Natural killer cell (primary cell): ENCODE data around the gene GNL3. TPM values are rescaled to one million over a fixed set of nuclear protein-coding genes. Genes with fewer than 3 reads are reported as not detected.

Experiments
- ATAC-seq, 3 donors: fragments of 150-1000 bp in 2 of 3; fragments of 200-7000 bp in 1 of 3; cut with Tn5 transposase; 1 replicate in 1 of 3; 2 replicates in 2 of 3; pipeline ENCODE4 v1.10.0; 2021; ENCODE audit warnings: mild to moderate bottlenecking in 2 of 3, moderate library complexity in 2 of 3
- DNase-seq, 2 donors: peaks; one replicate each; pipeline versions ENCODE4 v3.0.0 to v3.0.0-alpha.2; 2013 to 2021; ENCODE audit warnings: mixed read lengths in 1 of 2
- H3K27ac ChIP-seq: one replicate; pipeline ENCODE4 v1.5.1; 2013; ENCODE audit warnings: mild to moderate bottlenecking, low read length
- H3K27me3 ChIP-seq: one replicate; pipeline ENCODE4 v1.6.1; 2013; ENCODE audit warnings: low read length; ENCODE audit not compliant: control insufficient read depth, insufficient read depth
- H3K36me3 ChIP-seq: one replicate; pipeline ENCODE4 v1.6.1; 2013; ENCODE audit warnings: low read length; ENCODE audit not compliant: control insufficient read depth, insufficient read depth
- H3K4me1 ChIP-seq: one replicate; pipeline ENCODE4 v1.6.1; 2013; ENCODE audit warnings: low read length; ENCODE audit not compliant: control insufficient read depth, insufficient read depth
- H3K4me3 ChIP-seq: one replicate; pipeline ENCODE4 v1.5.1; 2013; ENCODE audit warnings: low read length
- H3K9me3 ChIP-seq: one replicate; pipeline ENCODE4 v1.6.1; 2013; ENCODE audit warnings: low read length; ENCODE audit not compliant: control insufficient read depth, insufficient read depth
- H3K27ac Mint-ChIP-seq, 2 donors: one replicate each; pipeline ENCODE4 v1.8.0; 2022; ENCODE audit warnings: mild to moderate bottlenecking in 2 of 2, mixed read lengths in 2 of 2, moderate library complexity in 1 of 2
- H3K27me3 Mint-ChIP-seq, 2 donors: one replicate each; pipeline ENCODE4 v1.8.0; 2022; ENCODE audit warnings: low read depth in 2 of 2, mixed read lengths in 2 of 2
- H3K36me3 Mint-ChIP-seq: one replicate; pipeline ENCODE4 v1.8.0; 2022; ENCODE audit warnings: mixed read lengths
- H3K4me1 Mint-ChIP-seq, 2 donors: one replicate each; pipeline ENCODE4 v1.8.0; 2022; ENCODE audit warnings: mixed read lengths in 2 of 2
- H3K4me3 Mint-ChIP-seq: one replicate; pipeline ENCODE4 v1.8.0; 2022; ENCODE audit warnings: mild to moderate bottlenecking, moderate library complexity, mixed read lengths
- H3K9me3 Mint-ChIP-seq, 2 donors: one replicate each; pipeline ENCODE4 v1.8.0; 2022; ENCODE audit warnings: mixed read lengths in 2 of 2
- CTCF ChIP-seq: fragments of 200-600 bp; IDR thresholded peaks from one replicate; pipeline ENCODE4 v1.8.0; 2022; ENCODE audit warnings: antibody characterized with exemption
- WGBS: methylation state at CpG from one replicate; pipeline ENCODE4 v1.1.7; 2013; ENCODE audit warnings: missing lambda C conversion rate; ENCODE audit not compliant: insufficient coverage; 5-methylcytosine and 5-hydroxymethylcytosine counted together
- intact Hi-C: fragments of 100-400 bp; cut with micrococcal nuclease; formaldehyde crosslinking; loops from one replicate; pipeline ENCODE4 v1.14.2; 2022
- total RNA-seq, 4 donors: library from RNA; stranded (reverse); fragments of 120-200 nt in 1 of 4; gene quantifications; one replicate each; pipeline versions ENCODE4 v1.2.3 to v1.2.4, GENCODE V29; 2013 to 2022

The GNL3 gene
- total RNA-seq, 3 donors from 2014 or later (not counting 1 experiment from before 2014, with no cell fraction given) = 70.7 to 81.1 (median 70.9) TPM

GRCh38 chr3:52742418-52743041 lies 56.7 kb downstream of the GNL3 start:
- DNase-seq (peak in 1 of 2 donors; percentile 62), ATAC-seq (peak in 1 of 3 donors; percentile 52)
- H3K4me1 Mint-ChIP-seq = no peaks in the 10 kb centered on the region
- Histone ChIP-seq H3K27me3 (no peaks in the 10 kb centered on the region), H3K36me3 (peaks cover 54% of the 10 kb centered on the region), H3K27ac (no peak overlapping the region), H3K4me3 (no peak overlapping the region), H3K4me1 (no peaks in the 10 kb centered on the region), H3K9me3 (no peaks in the 10 kb centered on the region)
- H3K27me3 Mint-ChIP-seq = no peaks in the 10 kb centered on the region
- peaks cover 33% of the 10 kb centered on the region for H3K36me3 Mint-ChIP-seq
- WGBS = 95% methylated on average over 3 of the region's 3 CpGs
- H3K4me3 Mint-ChIP-seq = no peak overlapping the region
- intact Hi-C loops = loop anchor here (1.0 kb wide), 2 partner anchors 192 to 330 kb away; no protein-coding TSS in a partner anchor
- peak; percentile 49 for TF ChIP-seq CTCF
- H3K27ac Mint-ChIP-seq = no peak overlapping the region
- H3K9me3 Mint-ChIP-seq = no peaks in the 10 kb centered on the region

DNA sequence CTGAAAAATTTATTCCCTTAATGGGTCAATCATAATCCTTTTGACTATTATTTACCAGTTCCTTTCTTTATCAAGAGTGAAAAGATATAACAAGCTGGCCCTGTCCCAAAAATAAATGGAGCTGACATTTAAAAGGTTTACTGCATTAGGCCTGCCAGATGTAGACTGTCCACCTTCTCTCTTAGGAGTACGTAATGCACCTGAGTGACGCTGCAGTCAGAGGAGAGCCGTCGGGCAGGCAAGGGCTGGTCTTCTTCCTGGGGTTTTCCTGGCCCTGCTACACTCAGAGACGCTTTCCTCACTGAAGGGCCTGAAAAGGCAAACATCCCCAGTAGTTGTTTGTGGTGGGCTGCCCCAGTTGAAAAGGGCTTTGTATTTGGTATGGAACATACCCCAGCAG lies 57.3 kb downstream of the GNL3 start:
- H3K36me3 ChIP-seq = peaks cover 53% of the 10 kb centered on the region

GRCh38 chr3:52743721-52744120 lies 57.9 kb downstream of the GNL3 start:
- 100% methylated on average over 2 of the region's 2 CpGs for WGBS
- H3K27ac Mint-ChIP-seq = no peak overlapping the region
- no peaks in the 10 kb centered on the region for H3K9me3 Mint-ChIP-seq
- ATAC-seq (no peak), DNase-seq (no peak)
- no peaks in the 10 kb centered on the region for H3K4me1 ChIP-seq
- no peaks in the 10 kb centered on the region for H3K4me1 Mint-ChIP-seq
- H3K4me3 Mint-ChIP-seq = no peak overlapping the region
- peaks cover 56% of the 10 kb centered on the region for H3K36me3 ChIP-seq
- TF ChIP-seq CTCF = no peak
- no peaks in the 10 kb centered on the region for H3K27me3 ChIP-seq
- intact Hi-C loops = no loop called here
- no peaks in the 10 kb centered on the region for H3K27me3 Mint-ChIP-seq
- no peak overlapping the region for H3K27ac ChIP-seq
- no peaks in the 10 kb centered on the region for H3K9me3 ChIP-seq
- H3K4me3 ChIP-seq = no peak overlapping the region
- H3K36me3 Mint-ChIP-seq = peaks cover 33% of the 10 kb centered on the region

More for the DNA sequence above, 57.3 kb downstream of the GNL3 start:
- WGBS = 100% methylated on average over 5 of the region's 5 CpGs
- H3K27ac ChIP-seq = no peak overlapping the region
- H3K9me3 ChIP-seq = no peaks in the 10 kb centered on the region
- DNase-seq (no peak), ATAC-seq (no peak)
- Mint-ChIP-seq H3K36me3 (peaks cover 33% of the 10 kb centered on the region), H3K27ac (no peak overlapping the region), H3K9me3 (no peaks in the 10 kb centered on the region), H3K4me1 (no peaks in the 10 kb centered on the region), H3K27me3 (no peaks in the 10 kb centered on the region), H3K4me3 (no peak overlapping the region)
- no peaks in the 10 kb centered on the region for H3K27me3 ChIP-seq
- no peak overlapping the region for H3K4me3 ChIP-seq
- intact Hi-C loops = no loop called here
- no peak for TF ChIP-seq CTCF
- no peaks in the 10 kb centered on the region for H3K4me1 ChIP-seq

Other genes starting within 250 kb of the GNL3 start
- gene SEMA3G, start 240.9 kb upstream of the GNL3 start, total RNA-seq = under 1 TPM in 2 of 3 donors, not detected in 1; 0.07 to 0.55 TPM
- gene TNNC1, start 232.0 kb upstream of the GNL3 start, total RNA-seq = 1 to 10 TPM in 2 of 3 donors, not detected in 1; 1.1 to 1.2 TPM
- gene NISCH, start 230.4 kb upstream of the GNL3 start, total RNA-seq = 100 to 1,000 TPM; 162 to 191 (median 175) TPM
- 10 to 100 TPM in 1 of 3 donors, 1 to 10 TPM in 2; 1.8 to 26.5 (median 5.9) TPM for gene STAB1, start 190.7 kb upstream of the GNL3 start, total RNA-seq
- gene NT5DC2, start 152.2 kb upstream of the GNL3 start, total RNA-seq = 10 to 100 TPM in 1 of 3 donors, 1 to 10 TPM in 2; 2.2 to 10.7 (median 2.2) TPM
- 1 to 10 TPM; 4.1 to 9.5 (median 7.3) TPM for gene UQCC5, start 149.4 kb upstream of the GNL3 start, total RNA-seq
- 10 to 100 TPM; 70.2 to 79.7 (median 76.6) TPM for gene PBRM1, start 119 bp upstream of the GNL3 start, total RNA-seq
- 10 to 100 TPM; 31.1 to 39.4 (median 38.2) TPM for gene GLT8D1, start 19.8 kb downstream of the GNL3 start, total RNA-seq
- gene SPCS1, start 20.1 kb downstream of the GNL3 start, total RNA-seq = 10 to 100 TPM; 52.4 to 64.4 (median 57.3) TPM
- gene NEK4, start 84.9 kb downstream of the GNL3 start, total RNA-seq = 10 to 100 TPM; 13.8 to 19.5 (median 15.5) TPM
- gene ITIH1, start 91.6 kb downstream of the GNL3 start, total RNA-seq = under 1 TPM in 1 of 3 donors, not detected in 2; 0.56 TPM
- gene ITIH3, start 108.8 kb downstream of the GNL3 start, total RNA-seq = not detected
- 10 to 100 TPM; 28.2 to 33.0 (median 32.8) TPM for gene ITIH4, start 144.6 kb downstream of the GNL3 start, total RNA-seq
- 1 to 10 TPM; 5.3 to 7.7 (median 6.8) TPM for gene MUSTN1, start 149.0 kb downstream of the GNL3 start, total RNA-seq
- 10 to 100 TPM; 24.6 to 35.0 (median 33.1) TPM for gene STIMATE, start 211.5 kb downstream of the GNL3 start, total RNA-seq